Renal pelvis (tissue), 4 donors: Measurements from ENCODE around the gene AP1B1. TPM values are rescaled to one million over a fixed set of nuclear protein-coding genes. Genes with fewer than 3 reads are reported as not detected.

Source experiments
- DNase-seq: peaks from one replicate; pipeline ENCODE4 v3.0.0-alpha.2; 2013
- polyA plus RNA-seq, 3 donors: library from polyadenylated mRNA; unstranded; fragments of 120-200 nt; gene quantifications; one replicate each; pipeline ENCODE4 v1.2.1, GENCODE V29; 2013; ENCODE audit not compliant: insufficient read length in 3 of 3

AP1B1 gene
- polyA plus RNA-seq, 3 donors: 44.2 to 48.8 (median 46.9) TPM

DNA sequence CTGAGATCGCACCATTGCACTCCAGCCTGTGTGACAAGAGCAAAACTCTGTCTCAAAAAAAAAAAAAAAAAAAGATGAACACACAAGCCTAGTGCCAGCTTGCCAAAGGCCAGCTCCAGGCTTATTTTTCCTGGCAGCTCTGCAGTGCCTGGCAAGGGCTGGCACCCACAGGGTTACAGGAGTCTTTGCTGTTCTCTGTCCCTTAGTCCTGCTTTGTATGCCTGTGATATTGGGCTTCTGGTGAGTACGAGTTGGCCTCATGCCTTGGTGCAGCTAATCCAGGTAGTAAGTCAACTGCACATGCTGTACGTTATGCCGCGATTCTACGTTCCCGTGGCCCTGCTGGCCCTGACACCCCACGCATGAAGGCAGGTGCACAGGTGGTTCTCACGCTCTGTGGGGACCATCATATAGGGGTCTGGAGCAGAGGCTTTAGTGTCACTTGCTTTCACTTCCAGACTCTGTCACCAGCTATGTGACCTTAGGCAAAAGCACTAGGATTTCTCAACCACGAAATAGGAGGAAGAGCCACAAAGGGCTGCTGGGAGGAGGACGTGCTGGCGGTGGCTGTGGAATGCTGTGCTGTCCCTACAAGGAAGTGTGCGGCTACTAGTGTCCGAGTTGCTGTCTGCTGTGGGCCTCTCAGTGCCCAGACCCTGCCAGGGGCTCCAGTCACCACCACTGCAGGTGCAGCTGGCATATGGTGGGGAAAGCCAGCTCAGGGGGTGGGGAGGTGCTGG, 51.4 kb downstream of the AP1B1 start:
- DNase-seq: no peak

DNA sequence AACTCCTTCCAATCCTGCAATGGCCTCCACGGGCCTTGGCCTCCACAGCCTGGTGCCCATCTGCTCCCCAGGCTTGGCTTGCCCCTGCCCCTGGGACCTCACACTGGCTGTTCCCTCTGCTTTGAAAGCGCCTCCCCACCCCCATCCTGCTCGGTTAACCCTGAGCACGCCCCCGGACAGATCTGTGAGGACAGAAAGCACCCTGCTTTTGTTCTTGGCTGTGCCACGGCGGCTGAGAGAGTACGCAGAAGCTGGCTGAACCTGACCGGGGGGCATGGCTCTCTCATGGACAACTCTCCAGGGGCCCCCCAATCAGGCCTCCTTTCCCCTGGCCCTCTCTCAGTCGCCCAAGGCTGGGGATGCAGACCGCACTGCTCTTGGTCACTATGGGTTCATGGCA, 52.7 kb downstream of the AP1B1 start:
- no peak for DNase-seq

DNA sequence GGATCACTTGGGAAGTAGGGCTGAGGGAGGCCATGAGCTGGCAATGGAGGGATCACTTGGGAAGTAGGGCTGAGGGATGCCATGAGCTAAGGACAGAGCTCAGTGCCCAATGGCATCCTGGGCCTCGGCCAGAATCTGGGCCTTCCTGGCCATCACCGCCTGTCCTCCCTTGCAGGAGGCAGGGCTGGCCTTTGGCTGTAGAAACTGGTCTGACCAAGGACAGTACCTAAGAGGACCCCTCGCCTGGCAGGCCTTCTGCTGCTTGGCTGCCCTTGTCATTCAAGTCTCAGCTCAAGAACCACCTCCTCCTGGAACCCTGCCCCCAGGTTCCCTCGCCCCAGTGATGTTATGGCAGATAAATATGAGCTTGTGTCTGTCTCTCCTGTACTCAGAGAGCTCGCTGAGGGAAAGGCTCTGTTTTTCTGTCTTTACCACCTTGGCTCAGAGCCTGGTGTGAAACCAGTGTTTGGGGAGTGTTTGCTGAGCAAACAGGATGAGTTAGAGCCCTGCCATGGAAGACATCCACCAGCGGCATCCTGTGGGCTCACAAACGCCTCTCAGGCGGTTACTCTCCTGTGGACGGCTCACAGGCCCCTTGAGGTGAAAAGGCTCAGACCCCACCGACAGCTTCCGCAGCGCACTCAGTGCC, 53.5 kb downstream of the AP1B1 start:
- DNase-seq: no peak

DNA sequence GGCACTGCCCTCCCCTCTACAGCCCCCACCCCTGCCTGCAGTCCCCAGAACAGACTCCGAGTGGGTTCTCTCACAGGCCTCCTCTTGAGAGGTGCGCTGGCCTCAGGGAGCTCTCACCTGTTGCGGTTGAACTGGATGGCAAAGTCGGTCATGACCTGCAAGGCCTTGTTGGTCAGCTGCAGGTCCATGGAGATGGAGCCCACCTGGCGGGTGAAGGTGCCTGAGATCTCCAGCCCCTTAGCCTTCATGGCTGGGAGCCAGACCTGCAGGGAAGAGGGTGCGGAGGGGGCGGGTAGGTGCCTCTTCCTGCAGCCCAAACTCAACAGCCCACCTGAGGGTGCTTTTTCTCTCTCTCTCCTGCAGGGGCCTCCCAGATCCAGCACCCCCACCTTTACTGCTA, 54.2 kb downstream of the AP1B1 start:
- DNase-seq: no peak

DNA sequence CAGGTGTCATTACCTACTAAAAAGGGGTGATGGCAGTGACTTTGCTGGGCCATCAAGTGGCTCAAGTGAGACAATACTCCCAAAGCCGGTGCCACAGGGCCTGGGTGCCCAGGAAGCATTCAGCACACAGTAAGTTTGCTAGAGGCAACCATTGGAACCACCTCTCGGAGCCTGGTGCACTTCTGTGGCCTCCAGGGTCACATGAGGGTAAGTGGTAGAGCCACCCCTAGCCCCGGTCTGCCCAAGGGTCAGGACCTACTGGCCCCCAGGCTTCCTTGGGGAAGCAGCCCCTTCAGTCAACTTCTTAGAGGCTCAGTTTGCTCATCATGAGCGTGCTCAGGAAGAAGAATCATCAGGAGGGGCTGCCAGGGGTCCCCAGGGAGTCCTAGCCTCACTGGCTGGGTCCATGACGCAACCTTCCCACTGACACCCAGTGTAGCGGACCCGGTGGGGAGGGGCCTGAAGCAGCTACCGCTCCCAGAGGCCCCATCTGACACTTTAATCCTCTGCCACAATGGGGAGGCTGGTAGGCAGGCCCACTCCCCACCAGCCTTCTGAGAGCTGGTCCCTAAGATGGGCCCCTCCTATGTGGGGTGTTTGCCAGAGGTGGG, 55.4 kb downstream of the AP1B1 start:
- DNase-seq: no peak

DNA sequence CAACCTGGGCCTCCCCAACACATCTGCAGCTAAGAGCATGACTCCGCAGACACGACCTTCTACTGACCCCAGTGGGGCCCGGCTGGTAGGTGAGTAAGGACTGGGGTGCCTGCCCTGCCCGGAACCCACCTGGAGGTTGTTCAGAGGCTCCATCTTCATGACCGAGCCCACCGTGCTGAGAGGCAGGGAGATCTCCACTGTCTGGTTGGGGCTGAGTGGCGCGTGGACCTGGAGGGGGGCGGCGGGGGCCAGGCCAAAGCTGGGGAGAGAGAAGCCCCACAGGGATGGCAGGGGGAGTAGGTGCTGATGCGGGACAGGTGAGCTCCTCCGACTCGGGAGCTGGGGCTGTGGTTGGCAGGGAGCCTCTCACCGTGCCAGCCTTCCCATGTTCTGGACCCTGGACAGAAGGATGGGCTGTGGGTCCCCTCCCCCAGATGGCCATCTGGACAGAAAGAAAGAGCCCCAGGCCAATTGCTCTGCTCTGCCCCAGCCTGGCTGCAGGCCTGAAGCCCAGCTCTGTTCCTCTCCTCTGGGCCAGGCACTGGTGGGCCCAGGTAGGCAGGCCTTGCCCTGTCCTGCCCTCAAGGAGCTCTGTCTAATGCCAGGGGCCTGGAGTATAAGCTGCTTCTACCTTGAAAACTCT, 56.6 kb downstream of the AP1B1 start:
- no peak for DNase-seq

DNA sequence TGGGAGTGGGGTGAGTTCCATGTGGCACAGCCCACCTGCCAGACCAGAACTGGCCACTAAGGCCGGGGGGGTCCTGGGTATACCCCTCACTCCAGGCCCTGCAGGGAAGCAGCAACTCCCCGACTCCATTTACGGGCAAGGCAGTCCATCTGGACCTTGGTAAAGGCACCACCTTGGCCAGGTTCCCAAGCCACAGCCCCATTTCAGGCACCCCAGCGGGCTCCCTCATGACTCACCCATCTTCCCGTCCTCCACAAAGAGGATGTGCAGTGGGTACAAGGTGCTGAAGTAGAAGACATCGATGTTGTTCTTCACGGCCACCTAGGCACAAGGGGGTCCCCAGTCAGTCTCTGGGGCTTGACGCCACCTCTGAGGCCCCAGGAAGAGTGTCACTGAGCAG, 57.2 kb downstream of the AP1B1 start:
- DNase-seq: no peak

DNA sequence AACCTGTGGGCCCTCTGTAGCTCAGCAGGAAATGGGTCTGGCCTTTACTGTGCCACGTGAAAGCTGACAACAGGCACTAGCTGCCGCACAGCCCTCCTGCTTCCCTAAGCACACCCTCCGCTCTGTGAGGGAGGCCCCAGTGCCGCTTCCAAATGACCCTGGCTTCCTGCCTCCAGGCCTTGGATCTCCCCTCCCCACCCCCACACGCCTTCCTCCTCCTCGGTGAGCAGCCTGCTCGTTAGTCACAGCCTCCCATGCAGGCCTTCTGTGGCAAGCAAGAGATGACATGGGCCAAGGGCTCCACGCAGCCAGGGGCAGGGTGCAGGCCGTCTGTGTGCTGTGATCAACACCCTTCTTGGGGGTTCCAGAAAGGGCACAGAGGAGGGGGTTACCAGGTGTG, 57.6 kb downstream of the AP1B1 start:
- DNase-seq: no peak

DNA sequence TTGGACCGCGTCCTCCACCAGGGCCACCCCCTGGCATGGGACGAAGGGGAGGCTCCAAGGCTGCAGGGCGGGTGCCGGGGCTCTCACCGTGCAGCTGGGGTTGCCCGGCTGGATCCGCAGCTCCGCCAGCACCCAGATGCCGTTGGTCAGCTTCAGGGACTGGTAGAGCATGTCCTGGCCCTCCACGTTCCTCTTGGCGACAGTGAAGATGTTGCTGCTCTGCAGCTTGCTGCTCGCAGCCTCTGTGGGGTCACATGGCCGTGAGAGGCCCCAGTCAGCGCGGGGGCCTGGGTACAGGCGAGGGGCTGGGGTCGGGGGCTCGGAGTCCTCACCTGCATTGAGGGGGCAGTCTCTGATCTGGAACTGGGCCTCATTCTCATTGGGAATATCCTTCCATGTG, 58.1 kb downstream of the AP1B1 start:
- DNase-seq: no peak

DNA sequence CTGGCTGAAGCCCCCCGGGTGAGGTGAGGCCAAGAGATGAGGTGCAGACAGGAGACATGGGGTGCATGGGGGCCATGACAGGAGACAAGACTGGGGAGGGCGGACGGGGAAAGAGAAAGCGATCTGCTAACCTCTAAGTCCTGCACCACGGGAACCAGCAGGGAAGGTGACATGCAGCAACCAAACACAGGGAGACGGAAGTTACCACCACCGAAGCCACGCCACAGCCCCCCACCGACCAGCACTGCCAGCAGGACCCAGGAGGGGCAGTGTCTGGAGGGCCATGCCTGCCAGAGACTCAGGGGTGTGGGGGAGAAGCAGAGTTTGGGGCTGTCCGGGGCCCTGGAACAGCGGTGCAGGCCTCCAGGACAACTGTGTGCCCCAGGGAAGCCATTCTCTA, 58.8 kb downstream of the AP1B1 start:
- no peak for DNase-seq

DNA sequence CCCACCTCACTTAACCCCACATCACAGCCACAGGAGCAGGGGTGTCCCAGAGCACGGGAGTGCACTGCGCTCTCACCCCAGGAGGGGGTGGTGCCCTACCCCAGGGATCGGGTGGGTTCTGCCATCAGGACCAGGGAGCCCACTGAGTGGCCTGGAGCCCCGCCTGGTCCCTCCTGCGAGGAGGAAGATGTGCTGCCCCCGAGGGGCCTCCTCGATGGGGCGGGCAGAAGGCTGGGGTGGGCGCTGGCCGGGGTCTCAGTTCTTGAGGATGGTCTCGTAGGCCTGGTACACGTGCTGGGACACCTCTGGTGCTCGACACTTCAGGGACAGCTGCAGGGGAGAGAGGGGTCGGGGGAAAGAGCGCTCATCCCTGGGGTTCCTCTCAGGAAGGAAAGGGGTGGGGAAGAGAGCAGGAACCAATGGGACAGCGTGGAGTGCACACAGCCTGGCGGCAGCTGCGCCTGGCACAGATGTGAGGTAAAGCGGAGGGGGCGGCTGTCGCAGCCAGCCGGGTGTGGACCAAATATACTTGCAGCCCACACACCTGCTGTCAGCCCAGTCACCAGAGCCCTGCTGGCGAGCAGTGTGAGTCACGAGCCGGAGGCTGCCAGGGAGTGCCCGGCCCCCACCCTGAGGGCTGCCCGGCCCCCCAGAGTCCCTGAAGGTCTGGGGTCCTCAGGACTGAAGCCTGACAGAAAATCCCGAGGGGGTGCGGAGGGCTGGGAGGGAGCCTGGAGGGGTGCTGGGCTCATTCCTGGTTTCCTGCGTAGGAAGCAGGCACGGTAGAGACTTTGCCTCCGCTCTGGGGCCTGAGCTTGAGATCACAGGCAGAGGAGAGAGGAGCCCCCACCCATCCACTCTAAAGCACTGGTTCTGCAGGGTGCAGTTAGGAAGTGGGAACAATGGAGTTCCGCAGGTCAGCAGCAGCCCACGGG, 59.5 kb downstream of the AP1B1 start:
- no peak for DNase-seq

DNA sequence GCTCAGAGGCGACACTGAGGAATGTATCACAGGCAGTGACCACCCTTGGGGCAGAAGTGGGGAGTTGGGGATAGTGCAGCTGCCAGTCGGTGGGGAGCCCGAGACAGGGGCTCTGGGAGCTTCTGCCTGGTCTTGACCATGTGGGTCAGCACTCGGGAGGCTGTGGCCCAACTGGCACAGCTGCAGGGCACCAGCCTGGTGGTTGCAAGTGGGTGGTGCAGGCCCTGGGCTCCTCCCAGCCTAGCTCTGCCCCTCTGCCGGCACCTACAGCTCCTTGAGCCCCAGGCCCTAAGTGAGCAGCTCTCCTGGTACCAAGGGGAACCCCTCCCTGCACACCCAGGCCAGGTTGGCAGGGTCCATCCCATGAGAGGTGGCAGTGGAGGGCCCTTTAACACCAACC, 60.3 kb downstream of the AP1B1 start:
- no peak for DNase-seq

DNA sequence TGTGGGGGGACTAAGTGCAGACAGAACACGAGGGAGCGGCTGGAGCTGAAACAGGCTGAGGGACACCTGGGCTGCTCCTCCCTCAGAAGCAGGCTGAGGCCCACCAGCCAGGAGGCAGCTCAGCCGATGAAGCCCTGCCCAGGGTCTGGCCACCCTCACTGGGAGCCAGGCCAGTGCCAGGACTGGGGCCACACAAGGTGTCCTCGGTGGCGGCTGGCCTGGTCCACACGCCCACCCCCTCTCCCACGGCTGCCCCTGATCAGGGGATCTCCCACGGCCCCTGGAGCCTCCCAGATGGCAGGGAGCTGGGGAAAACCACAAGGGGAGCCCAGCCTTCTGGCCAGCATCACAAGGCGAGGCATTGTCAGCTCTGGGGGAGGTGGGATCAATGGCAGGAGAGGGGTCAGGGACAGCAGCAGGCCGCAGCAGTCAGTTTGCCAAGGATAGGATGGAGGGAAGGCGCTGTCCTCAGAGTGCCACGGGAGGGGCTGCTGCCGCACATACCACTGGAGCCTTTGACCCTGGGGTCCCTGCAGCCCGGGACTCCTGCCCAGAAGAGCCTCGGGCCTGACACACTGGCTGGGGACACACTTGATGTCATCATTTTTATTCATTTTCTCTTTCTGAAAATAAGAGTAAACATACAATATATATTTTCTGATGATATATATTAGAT, 61.1 kb downstream of the AP1B1 start:
- DNase-seq: no peak

DNA sequence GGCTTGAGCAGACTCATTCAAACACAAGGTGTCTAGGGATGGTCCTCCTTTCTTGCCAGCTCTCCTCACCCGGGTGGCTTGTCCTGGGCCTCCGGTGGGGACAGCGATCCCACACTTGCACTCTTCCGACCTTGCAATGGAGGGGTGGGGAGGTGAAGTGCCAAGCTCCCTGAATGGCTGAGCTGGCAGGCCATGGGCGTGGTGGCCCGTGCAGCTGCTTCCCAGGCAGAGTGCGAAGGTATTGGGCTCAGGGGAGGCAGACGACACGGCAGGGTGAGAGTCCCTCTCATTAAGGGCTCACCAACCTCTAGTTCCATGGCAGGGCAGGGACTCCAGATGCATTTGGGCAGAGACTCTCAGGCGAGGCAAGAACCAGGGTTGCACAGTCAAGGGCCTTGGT, 61.9 kb downstream of the AP1B1 start:
- DNase-seq: no peak

DNA sequence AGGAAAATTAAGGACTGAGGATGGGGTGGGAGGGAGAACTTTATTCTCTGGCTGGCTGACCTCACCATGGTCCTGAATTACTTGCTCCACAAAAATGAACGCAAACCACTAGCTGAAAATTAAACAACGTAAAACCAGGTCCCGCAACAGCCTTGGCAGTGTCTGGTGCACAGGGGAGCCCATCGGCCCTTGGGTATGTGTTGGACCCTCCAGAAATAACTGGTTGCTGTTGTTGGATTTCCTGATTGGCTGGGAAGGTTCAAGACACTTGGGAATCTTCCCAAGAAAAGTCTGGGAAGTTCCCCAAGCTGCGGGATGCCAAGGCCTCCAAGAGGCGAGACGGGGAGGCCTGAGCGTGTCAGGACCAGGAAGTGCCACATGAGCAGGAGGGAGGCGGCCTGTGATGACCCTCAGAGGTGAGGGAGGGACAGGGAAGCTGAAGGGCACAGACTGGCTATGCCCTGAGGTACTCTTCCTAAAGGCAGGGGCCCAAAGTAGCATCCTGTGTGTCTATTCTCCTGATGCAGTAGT, 62.5 kb downstream of the AP1B1 start:
- no peak for DNase-seq

DNA sequence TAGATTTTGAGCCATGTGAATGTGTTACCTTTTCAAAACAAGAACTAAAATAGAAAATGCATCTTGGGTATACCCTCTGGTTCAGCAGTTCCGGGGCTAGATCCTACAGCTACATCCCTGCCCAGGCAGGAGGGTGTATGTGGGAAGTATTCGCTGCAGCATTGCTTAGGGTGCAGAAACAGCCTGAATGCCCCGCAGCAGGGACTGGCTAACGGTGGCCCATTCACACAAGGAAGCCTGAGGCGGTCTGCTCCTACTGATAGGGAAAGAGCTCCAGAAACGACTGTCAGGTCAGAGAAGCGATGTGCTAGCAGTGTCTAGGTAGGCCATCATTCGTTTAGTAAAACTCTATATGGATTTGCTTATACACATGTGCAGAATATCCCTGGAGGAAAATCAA, 63.0 kb downstream of the AP1B1 start:
- DNase-seq: no peak

DNA sequence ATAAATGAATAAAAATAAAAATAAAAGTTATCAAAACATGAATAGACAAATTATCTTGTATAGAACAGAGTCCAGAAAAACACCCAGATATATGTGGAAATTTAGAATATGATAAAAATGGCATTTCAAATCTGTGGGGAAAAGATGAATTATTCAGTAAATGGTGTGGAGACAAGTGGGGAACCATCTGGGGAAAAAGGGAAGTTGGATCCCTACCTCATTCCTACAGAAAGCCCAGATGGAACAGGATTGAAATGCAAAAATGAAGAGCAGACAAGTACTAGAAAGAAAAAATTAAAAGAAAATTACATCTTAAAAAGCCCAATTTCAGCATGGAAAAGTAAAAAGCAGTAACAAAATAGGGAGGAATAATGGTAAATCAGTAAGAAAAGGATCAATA, 64.7 kb downstream of the AP1B1 start:
- no peak for DNase-seq

DNA sequence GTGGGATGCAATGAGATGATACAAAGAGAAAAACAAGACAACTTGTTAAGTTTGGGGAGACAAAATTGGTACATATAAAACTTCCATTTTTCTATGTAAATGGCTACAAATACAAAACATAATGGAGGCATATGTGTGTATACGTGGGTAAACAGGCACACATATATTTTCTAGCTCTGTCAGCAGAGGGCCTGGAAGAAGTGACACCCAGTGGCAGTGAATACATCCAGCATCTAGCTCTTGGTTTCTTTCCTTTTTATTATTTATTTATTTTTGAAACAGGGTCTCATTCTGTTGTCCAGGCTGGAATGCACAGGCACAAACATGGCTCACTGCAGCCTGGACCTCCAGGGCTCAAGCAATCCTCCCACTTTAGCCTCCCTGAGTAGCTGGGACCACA, 67.8 kb downstream of the AP1B1 start:
- DNase-seq: no peak

DNA sequence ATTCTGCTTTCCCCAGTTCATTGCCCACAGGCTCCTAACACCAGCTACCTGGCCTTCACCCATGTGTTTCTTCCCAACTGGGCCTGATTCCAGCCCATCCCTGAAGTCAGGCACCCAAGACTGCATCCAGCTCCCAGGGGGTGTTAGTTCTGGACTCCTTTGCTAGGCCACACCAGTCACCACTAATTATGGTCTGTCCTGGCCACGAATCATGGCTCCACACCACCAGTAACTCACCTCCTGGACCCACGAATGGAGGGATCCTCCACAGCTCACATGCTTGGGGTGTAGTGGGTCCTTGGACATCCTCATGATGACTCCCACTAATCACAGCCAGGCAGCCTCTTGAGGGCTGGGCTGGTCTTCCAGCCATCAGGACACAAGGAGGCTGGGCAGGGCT, 69.3 kb downstream of the AP1B1 start:
- DNase-seq: no peak

DNA sequence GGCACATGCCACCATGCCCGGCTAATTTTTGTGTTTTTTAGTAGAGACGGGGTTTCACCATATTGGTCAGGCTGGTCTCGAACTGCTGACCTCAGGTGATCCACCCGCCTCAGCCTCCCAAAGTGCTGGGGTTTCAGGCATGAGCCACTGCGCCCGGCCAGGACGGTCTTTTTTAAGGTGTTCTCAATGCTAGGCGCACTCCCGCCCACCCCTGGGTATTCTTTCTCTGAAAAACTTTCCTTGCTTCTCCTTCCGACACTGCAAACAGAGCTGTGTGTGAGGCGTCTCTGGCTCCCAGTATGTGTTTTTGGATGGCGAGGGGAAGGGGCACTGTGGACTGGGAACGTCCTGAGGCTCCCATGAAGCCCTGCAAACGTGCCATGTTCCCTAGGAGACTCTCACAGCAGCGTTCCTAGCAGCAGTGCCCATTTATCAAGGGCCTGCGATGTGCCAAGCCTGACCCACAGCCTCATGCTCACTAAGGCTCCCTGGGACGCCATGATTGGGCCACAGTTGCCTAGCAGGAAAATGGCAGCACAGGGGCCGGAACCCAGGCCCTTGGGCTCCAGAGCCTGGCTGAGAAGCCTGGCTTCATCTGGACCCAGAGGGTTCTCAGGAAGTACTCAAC, 70.4 kb downstream of the AP1B1 start:
- no peak for DNase-seq
